ENCODE data around the gene EFCAB8. TPM values are rescaled to one million over a fixed set of nuclear protein-coding genes. Genes with fewer than 3 reads are reported as not detected.
"Not testable (repeated sequence)": the region's sequence is repeated elsewhere in the genome, so short reads cannot be mapped to it uniquely, and the experiment has no call there.

EFCAB8 gene
- total RNA-seq, 1 experiment from 2014 or later: 0.28 TPM

- not testable (repeated sequence) for H3K4me1 ChIP-seq; H3K36me3 ChIP-seq; H3K4me3 ChIP-seq; H3K27ac ChIP-seq; H3K9me3 ChIP-seq (replicated peaks); H3K27me3 ChIP-seq; DNase-seq
These were observed 46.0 kb downstream of the EFCAB8 start for GRCh38 chr20:32904678-32905077.

- Histone ChIP-seq H3K4me3 (no peak overlapping the region), H3K27me3 (no peaks in the 10 kb centered on the region), H3K27ac (no peak overlapping the region), H3K9me3 (replicated peaks) (no peaks in the 10 kb centered on the region), H3K4me1 (peaks cover 9% of the 10 kb centered on the region; the same call in 1 of the 2 replicates), H3K36me3 (no peaks in the 10 kb centered on the region)
- peak; percentile 67 to 69 for DNase-seq
These were observed 47.5 kb downstream of the EFCAB8 start for GRCh38 chr20:32906200-32906599.

DNA sequence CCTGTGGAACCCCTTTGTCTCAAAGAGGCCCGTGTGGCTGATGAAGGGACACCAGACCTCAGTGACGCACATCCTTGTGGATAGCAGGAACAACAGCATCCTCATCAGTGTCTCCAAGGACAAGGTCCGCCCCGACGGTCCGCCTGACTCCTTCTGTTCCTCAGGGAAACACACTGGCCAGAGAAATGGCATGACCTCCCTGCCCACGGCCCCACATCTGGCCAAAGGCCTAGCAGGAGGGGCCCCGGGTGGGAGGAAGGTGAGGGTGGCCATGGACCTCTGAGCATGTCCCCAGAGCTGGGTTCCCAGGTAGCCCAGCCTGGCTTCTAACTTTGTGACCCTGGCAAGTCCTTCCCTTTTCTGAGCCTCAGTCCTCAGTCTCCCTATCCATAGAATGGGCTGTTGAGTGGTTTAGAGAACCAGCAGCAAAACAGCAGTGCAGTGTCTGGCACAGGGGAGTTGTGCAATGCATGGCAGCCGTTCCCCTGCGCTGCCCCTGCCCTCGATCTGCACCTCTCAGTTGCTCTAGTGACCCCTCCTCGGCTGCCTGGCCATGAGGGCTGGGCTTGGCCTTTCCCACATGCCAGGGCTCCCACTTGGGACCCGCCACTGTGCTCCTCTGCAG, 48.3 kb downstream of the EFCAB8 start:
- no peak for DNase-seq
- Histone ChIP-seq H3K4me1 (peaks cover 17% of the 10 kb centered on the region), H3K27me3 (no peaks in the 10 kb centered on the region), H3K9me3 (replicated peaks) (no peaks in the 10 kb centered on the region), H3K4me3 (no peak overlapping the region), H3K27ac (no peak overlapping the region), H3K36me3 (no peaks in the 10 kb centered on the region)

DNA sequence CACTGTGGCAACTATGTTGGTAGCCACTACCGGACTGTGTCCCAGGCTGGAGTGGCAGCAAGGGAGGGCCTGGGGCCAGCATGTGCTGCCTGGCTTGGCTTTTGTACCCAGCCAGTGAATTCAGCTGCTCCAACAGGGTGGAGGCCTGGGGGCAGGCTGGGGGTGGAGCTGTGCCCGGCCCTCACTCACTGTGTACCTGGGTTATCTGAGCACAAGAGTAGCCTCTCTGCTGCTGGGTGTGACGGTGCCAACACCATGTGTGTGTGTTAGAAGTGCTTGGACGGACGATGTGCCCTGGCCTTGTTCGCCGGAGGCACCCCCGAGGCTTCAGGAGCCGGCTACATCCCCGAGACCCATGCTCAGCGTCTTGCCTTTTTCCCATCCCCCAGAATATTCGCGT, 49.2 kb downstream of the EFCAB8 start:
- Histone ChIP-seq H3K27me3 (no peaks in the 10 kb centered on the region), H3K36me3 (no peaks in the 10 kb centered on the region), H3K4me1 (peaks cover 18% of the 10 kb centered on the region), H3K9me3 (replicated peaks) (no peaks in the 10 kb centered on the region), H3K4me3 (no peak overlapping the region), H3K27ac (no peak overlapping the region)
- no peak for DNase-seq

- DNase-seq: no peak
- no peaks in the 10 kb centered on the region for H3K27me3 ChIP-seq
- H3K4me3 ChIP-seq: no peak overlapping the region
- H3K4me1 ChIP-seq: peaks cover 18% of the 10 kb centered on the region
- H3K9me3 ChIP-seq (replicated peaks): no peaks in the 10 kb centered on the region
- no peaks in the 10 kb centered on the region for H3K36me3 ChIP-seq
- H3K27ac ChIP-seq: no peak overlapping the region
These were observed 49.9 kb downstream of the EFCAB8 start for GRCh38 chr20:32908334-32909292.

DNA sequence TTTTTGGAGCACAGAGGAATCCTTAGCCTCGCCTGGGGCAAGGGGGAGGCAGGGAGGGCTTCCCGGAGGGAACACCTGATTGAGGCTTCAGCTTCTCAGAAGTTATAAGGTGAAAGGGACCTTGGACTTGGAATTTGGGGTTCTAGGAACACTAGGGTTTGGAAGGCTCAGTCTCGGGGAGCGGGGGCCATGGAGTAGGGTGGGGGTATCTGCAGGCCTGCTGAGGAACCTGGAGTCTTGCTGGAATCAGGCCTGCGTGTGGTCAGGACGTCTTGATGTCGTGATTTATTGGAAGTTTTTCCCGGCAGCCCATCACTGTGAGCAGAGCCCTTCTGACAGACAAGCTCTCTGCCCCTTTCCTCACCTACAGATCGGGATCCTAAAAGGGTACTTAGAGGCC, 50.7 kb downstream of the EFCAB8 start:
- H3K27ac ChIP-seq: no peak overlapping the region
- no peaks in the 10 kb centered on the region for H3K9me3 ChIP-seq (replicated peaks)
- no peak overlapping the region for H3K4me3 ChIP-seq
- H3K4me1 ChIP-seq: peaks cover 18% of the 10 kb centered on the region
- H3K27me3 ChIP-seq: no peaks in the 10 kb centered on the region
- no peaks in the 10 kb centered on the region for H3K36me3 ChIP-seq
- DNase-seq: no peak

- Histone ChIP-seq H3K9me3 (replicated peaks) (peaks cover 1% of the 10 kb centered on the region; the same call in 1 of the 2 replicates), H3K4me1 (peaks cover 18% of the 10 kb centered on the region), H3K4me3 (no peak overlapping the region), H3K36me3 (no peaks in the 10 kb centered on the region), H3K27ac (no peak overlapping the region), H3K27me3 (no peaks in the 10 kb centered on the region)
- no peak for DNase-seq
These were observed 51.3 kb downstream of the EFCAB8 start for GRCh38 chr20:32909896-32910571.

DNA sequence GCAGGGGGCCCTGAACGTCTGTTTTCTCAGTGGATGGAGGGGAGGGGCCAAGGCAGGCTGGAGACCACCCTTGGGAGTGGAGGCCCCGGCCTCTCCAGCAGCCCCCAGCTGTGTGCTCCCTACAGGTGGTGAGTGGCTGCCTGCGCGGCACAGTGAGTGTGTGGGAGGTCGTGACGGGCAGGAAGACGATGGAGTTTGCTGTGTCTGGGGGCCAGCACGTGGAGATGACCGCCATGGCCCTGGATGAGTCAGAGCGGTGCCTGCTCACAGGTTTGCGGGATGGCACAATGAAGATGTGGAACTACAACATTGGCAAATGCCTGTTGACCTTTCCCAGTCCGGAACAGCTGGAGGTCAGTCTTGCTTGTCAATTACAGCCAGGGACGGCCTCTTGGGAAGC, 52.6 kb downstream of the EFCAB8 start:
- Histone ChIP-seq H3K4me1 (peaks cover 14% of the 10 kb centered on the region), H3K27me3 (no peaks in the 10 kb centered on the region), H3K4me3 (no peak overlapping the region), H3K27ac (no peak overlapping the region), H3K36me3 (no peaks in the 10 kb centered on the region), H3K9me3 (replicated peaks) (peaks cover 10% of the 10 kb centered on the region)
- DNase-seq: peak; percentile 55 to 56

DNA sequence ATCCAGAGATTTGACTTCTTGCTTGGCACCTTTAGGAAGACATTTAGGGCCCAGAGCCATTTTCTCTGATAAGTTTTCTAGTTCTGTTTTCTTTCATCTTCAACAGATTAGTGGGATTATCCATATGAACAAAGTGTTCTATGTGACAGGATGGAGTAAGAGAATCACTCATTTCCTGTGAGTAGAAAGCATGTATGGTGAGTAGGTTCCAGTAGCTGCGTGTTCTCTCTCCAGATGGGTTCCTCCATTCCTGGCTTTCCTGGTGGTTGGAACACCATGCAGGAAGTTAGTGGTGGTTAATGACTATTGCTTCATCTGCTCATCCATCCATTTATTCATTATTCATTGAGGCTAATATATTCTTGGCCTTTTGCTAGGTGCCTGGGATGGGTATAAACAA, 54.0 kb downstream of the EFCAB8 start:
- Histone ChIP-seq H3K27ac (no peak overlapping the region), H3K27me3 (no peaks in the 10 kb centered on the region), H3K4me1 (peaks cover 9% of the 10 kb centered on the region), H3K9me3 (replicated peaks) (peaks cover 12% of the 10 kb centered on the region), H3K36me3 (no peaks in the 10 kb centered on the region), H3K4me3 (no peak overlapping the region)
- DNase-seq: no peak

GRCh38 chr20:32914031-32914430, 55.3 kb downstream of the EFCAB8 start:
- no peaks in the 10 kb centered on the region for H3K36me3 ChIP-seq
- no peak for DNase-seq
- no peaks in the 10 kb centered on the region for H3K27me3 ChIP-seq
- H3K4me1 ChIP-seq: peaks cover 9% of the 10 kb centered on the region
- H3K4me3 ChIP-seq: no peak overlapping the region
- peaks cover 12% of the 10 kb centered on the region for H3K9me3 ChIP-seq (replicated peaks)
- no peak overlapping the region for H3K27ac ChIP-seq

GRCh38 chr20:32917191-32917950, 58.6 kb downstream of the EFCAB8 start:
- peaks cover 12% of the 10 kb centered on the region for H3K9me3 ChIP-seq (replicated peaks)

DNA sequence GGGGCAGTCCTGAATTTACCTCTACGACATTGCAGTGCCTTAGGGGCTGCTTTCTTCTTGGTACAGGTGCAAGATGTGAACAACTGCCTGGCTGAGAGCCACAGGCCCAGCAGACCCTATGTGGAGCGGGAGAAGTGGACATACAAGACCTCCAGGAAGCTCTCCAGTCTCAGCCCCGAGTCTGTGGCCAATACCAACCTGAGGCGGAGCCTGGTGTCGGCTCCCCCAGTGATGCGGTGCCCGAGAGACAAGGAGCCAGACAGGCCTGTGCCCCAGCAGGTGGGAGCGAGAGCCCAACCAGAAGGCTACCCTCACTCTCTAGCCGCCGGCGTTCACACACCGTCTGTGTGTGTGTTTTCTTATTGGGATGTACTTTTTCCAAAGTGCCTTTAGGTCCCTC, 59.6 kb downstream of the EFCAB8 start:
- DNase-seq: no peak
- H3K4me3 ChIP-seq: no peak overlapping the region
- H3K36me3 ChIP-seq: no peaks in the 10 kb centered on the region
- H3K4me1 ChIP-seq: no peaks in the 10 kb centered on the region
- no peaks in the 10 kb centered on the region for H3K27me3 ChIP-seq
- peaks cover 12% of the 10 kb centered on the region for H3K9me3 ChIP-seq (replicated peaks)
- no peak overlapping the region for H3K27ac ChIP-seq

More at GRCh38 chr20:32917191-32917950, 58.6 kb downstream of the EFCAB8 start:
- no peak for DNase-seq
- Histone ChIP-seq H3K4me3 (no peak overlapping the region), H3K27me3 (no peaks in the 10 kb centered on the region), H3K4me1 (no peaks in the 10 kb centered on the region), H3K36me3 (no peaks in the 10 kb centered on the region), H3K27ac (no peak overlapping the region)

DNA sequence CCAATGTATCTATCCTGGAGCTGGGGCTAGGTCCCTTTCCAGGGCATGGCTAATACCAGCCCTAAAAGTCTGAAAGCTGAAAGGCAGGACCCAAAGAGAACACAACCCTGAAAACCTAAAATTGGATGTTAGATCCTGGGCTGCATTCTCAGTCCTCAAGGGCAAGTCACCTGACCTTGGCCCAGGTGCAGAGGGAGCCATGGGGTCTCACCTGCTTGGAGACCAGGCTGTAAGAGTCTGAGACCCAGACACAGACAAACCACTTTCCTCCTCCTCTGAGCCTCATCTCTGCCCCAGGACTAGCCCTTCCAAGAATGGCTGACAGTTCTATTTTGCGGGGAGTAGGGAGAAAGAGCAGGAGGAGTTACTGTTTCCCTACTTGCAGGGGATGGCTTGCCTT, 60.0 kb downstream of the EFCAB8 start:
- H3K4me1 ChIP-seq: no peaks in the 10 kb centered on the region
- H3K27me3 ChIP-seq: no peaks in the 10 kb centered on the region
- DNase-seq: no peak
- no peaks in the 10 kb centered on the region for H3K36me3 ChIP-seq
- H3K27ac ChIP-seq: no peak overlapping the region
- peaks cover 12% of the 10 kb centered on the region for H3K9me3 ChIP-seq (replicated peaks)
- no peak overlapping the region for H3K4me3 ChIP-seq

DNA sequence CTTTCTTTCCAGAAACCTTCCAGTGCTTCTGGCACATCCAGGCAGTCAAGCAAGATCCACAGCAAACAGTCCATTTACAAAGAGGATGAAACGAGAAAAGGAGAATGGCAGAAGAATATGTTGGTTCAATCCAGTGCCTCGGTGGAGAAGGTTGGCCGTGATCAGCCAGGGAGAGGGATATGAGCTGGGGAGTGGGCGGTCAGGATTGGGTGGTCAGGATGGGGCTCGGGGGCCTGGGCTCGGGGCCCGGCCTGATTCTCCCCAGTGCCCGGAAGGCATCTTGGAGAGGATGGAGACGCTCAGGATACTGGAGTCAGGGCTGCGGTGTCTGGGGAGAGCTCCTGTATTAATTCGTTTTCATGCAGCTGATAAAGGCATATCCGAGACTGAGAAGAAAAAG, 61.3 kb downstream of the EFCAB8 start:
- no peaks in the 10 kb centered on the region for H3K4me1 ChIP-seq
- DNase-seq: no peak

More for the DNA sequence above, 61.3 kb downstream of the EFCAB8 start:
- Histone ChIP-seq H3K27ac (no peak overlapping the region), H3K36me3 (no peaks in the 10 kb centered on the region), H3K27me3 (no peaks in the 10 kb centered on the region), H3K4me3 (no peak overlapping the region), H3K9me3 (replicated peaks) (peaks cover 11% of the 10 kb centered on the region)

All from SJCRH30 (cell line).